NCI-H1694 (cell line): ENCODE data around the gene BRIX1.
"Not testable (repeated sequence)": the region's sequence is repeated elsewhere in the genome, so short reads cannot be mapped to it uniquely, and the experiment has no call there.

Source experiments
- DNase-seq: peaks from one replicate; lab custom pipeline; 2025; lab: John Stamatoyannopoulos, UW

The BRIX1 gene

DNA sequence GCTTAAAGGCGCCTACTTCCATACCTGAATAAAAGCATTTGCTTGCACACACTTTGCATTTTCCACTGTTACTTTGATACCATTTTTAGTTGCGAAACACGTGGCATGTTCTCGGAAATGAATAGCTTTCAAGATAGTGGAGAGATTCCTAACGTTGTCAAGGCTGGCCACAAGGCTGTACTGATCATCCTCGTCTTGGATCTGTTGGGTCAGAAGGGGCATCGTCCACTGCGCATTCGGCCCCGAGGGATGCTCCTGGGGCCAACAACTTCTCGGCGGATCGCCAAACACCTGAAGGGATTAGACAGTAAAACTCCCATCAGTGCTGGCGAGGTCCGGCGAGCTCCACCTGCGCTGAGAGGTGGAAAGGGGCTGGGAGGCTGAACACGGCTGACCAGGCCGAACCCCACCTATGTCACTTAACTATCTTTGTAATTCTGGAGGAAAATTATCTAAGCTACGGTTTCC lies 806 bp upstream of the BRIX1 start:
- peak; percentile 10 for DNase-seq

DNA sequence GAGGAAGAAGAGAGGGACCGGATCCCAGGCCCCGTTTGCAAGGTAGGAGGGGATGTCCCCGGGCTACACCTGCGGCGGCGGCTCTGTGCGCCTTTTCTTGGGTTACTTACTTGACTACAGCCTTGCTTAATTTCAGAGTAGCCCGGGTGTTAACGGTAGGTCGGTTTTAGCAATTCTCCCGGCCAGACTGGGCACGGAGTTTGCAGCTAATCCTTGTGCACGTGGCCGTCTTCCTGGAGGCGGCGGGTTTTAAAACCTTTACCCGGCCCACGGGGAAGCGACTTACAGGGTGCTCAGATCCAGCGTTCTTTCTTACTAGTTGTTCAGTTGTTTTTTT lies 313 bp downstream of the BRIX1 start:
- DNase-seq: no peak

DNA sequence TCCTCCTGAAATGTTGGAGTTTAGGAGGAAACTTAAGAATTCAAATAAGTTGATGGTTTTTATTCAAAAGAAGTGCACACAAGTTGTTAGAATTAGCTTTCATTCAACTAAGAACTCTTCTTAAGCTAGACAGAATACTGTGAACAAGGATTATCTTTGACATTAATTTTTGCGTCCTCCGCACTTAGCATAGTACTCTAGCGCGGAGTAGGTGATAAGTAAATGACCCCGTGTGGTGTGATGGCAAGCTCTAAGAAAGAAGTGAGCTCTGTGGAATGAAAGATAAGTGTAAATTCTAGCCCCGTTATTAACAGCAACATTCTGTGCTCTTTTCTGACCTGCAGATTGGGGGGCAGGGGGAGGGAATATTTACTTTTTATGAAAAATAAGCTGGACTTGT lies 1.0 kb downstream of the BRIX1 start:
- no peak for DNase-seq

DNA sequence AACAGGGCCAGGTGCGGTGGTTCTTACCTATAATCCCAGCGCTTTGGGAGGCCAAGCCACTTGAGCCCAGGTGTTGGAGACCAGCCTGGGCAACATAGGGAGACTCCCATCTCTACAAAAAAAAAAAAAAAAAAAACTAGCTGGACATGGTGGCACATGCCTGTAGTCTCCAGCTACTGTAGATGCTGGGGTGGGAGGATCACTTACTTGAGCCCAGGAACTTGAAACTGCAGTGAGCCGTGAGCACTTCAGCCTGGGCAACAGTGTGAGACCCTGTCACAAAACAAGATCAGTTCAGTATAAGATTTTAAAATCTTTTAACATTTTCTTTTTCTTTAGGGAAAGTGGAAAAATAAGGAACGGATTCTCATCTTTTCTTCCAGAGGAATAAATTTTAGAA lies 2.5 kb downstream of the BRIX1 start:
- no peak for DNase-seq

DNA sequence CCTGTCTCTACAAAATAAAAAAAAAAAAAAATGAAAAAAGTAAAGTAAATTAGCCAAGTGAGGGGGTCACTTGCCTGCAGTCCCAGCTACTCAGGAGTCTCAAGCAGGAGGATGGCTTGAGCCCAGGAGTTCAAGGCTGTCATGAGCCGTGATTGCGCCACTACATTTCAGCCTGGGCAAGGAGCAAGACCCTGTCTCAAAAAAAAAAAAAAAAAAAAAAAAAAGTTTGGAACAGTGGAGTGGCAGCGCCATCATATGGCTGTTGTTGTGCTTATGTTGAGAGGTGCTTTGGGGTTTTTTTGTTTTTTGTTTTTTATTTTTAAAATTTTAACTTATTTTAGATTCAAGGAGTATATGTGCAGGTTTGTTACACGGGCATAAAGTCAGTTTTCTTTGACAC lies 3.6 kb downstream of the BRIX1 start:
- DNase-seq: no peak

DNA sequence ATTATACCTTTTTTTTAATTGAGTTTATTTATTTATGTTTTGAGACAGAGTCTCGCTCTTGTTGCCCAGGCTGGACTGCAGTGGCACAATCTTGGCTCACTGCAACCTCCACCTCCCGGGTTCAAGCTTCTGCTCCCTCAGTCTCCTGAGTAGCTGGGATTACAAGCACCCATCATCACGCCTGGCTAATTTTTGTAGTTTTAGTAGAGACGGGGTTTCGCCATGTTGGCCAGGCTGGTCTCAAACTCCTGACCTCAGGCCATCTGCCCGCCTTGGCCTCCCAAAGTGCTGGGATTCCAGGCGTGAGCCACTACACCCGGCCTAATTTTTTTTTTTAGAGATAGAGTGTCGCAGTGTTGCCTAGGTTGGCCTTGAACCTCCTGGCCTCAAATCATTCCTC lies 7.7 kb downstream of the BRIX1 start:
- DNase-seq: not testable (repeated sequence)

DNA sequence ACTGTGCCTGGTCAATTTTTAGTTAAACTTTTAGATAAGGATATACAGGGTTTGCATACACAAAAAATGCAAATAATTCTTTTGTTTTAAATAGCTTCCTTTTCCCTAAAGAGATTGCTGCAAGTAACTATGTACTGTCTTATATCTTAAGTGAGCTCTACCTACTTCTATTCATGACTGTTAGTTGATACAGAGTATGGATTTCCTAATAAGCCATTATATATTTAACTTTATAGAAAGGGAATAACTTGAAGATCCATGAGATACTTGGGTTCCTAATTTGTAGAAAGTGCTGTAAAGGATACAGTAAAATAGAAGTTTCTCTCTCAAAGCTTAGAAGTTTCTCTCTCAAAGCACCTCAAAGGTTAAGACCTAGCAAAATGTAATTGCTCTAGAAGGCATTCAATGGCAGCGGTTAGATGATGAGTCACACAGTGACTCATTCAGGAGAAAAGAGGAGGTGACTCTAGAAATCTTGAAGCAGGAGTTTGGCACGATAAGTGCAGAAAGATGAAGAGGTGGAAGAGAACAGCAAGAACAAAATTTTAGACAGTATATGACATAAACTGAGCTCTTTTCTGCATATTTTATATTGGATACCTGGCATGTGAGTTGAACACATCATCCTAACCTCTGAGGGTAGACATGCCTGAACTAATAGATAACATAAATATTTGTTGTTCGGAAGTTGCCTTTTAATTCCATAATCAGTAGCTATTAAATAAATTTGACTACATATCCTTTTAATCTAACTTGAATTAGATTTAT lies 8.4 kb downstream of the BRIX1 start:
- DNase-seq: no peak

DNA sequence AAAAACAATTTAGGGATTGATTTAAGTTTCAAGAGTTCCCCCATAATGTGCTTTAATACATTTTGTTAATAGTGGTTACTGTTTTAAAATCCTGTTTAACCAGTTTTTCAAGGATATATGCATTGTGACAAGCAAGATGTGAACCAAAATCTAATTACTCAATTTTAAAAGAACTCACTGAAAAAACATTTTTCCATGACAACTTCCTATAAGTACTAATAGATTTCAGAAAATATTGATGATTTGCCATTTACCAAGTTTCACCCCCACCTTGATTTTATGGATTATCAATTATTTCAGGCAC lies 8.9 kb downstream of the BRIX1 start:
- no peak for DNase-seq

DNA sequence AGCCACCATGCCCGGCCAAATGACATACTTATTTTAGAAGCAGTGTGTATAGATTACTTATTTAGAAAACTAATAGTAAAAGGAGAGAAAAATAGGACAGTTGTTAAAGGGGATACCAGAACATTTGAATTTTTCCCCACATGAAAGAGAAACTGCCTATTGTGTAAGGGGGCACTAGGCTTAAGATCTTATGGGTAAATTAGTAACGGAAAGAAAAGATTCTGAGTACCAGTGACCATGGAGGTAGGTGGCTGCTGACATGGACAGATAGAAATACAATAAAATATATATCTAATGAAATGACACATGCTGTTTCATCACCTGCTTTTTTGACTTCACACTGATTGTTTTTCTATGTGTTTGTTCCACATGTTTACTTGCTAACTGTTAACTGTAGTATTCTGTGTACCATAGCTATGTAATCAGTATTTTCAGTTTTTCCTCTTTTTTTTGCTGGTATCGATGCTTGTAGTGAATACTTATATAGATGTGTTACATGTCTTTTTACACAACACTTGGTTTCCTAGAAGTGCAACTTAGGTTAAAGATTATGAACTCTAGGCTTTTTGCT lies 10.9 kb downstream of the BRIX1 start:
- no peak for DNase-seq

DNA sequence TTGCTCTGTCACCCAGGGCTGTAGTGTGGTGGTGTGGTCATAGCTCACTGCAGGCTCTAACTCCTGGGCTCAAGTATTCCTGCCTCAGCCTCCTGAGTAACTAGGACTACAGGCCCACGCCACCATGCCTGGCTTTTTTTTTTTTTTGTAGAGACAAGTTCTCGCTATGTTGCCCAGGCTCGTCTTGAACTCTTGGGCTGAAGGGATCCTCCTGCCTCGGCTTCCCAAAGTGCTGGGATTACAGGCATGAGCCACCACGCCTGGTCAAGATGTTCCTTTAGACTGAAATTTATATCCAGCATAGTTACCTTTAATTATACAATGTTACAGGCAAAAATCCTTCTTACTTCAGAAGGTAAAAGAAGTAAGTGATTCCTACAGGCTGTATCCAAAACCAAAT lies 12.3 kb downstream of the BRIX1 start:
- no peak for DNase-seq

DNA sequence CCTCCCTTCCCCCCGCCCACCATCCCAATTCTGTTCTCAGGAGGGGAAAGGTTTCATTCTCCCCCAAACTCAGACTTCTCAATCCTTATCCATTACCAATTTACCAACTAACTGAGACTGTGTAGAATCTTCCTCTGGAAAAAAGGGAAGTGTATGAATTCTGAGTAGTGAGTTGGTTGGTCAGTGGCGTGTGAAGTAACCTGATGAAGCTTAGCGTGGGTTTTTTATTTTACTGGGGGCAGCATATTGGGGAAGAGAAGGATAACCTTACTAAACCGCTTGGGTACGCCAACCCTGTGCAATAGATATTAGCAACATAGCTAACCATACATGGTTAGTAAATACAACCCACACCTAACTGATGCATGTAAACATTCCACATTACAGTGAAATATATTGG lies 12.8 kb downstream of the BRIX1 start:
- DNase-seq: no peak

DNA sequence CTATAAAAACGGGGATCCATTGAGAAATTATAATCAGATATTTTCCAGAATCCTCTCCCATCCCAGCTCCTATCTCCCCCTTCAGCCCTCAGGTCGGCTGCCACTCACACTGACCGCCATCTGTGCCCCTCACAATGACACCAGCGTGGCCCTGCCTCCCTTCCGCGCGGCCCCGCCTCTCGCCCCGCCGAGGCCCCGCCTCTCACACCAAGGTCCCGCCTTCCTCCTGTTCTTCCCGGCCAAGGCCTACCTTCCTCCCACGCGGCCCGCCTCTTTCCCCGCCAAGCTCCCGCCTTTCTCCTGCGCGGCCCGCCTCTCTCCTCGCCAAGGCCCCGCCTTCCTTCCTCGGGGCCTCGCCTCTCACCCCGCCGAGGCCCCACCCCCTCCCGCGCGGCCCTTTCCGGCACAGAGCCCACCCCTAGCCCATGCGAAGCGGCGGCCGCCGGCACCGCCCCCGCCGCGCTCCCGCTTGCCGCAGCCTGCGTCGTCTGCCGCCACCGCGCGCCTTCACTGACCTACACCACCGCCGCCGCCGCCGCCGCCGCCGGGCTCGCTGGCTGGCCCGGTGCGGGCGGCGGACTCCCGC lies 13.7 kb downstream of the BRIX1 start, which contains the start of gene DNAJC21:
Gene DNAJC21, plus strand, starts transcription at position 426 of the 586 bp plus-strand sequence. CDS start 261 bp downstream, outside the sequence.
- peak; percentile 96 for DNase-seq

DNA sequence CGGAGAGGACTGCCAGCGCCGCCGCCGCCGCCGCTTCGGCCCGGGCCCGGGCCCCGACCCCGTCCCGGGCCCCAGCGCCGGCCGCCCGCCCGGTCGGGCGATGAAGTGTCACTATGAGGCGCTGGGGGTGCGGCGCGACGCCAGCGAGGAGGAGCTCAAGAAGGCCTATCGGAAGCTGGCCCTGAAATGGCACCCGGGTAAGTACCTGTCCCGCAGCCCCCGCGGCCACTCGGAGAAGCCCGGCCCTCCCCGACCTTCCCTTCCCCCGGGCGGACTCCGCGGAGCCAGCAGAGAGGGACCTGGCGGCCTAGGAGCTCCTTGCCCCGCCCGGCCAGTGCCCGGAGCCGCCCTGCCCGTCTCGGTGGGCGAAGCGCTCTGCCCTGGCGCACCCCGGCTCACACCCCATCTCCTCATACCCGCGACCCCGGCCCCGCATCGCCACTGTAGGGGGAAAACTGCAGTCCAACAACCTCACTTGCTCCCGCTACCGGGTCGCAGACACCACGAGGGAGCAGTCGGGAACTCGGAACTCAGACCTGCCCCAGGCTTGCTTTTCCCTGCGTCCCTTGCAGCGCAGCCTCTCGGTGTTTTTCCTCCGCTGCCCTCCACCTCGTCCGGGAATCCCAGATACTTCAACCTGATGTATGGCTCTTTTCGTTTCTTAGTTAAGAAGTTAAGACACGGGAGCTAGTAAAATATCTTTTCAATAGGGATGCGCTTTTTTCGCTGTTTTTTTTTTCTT lies 14.4 kb downstream of the BRIX1 start:
- DNase-seq: peak; percentile 46

DNA sequence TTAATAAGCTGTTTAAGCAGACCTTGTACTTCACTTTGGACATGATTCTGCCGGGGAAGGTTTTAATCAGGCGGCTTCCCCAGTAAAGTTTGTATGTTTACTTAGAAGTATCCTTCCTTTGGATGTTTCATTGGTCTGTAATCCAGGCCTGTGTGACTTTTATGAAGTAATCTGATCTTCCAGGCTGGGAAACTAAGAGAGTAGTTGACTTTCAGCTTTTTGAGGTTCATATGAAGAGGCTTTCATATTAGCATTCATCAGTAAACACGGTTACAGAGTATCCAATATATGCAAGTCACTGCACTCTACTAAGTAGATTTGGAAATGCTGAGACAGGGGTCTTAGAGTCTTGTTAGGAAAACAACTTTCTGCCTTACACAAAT lies 14.9 kb downstream of the BRIX1 start:
- no peak for DNase-seq

DNA sequence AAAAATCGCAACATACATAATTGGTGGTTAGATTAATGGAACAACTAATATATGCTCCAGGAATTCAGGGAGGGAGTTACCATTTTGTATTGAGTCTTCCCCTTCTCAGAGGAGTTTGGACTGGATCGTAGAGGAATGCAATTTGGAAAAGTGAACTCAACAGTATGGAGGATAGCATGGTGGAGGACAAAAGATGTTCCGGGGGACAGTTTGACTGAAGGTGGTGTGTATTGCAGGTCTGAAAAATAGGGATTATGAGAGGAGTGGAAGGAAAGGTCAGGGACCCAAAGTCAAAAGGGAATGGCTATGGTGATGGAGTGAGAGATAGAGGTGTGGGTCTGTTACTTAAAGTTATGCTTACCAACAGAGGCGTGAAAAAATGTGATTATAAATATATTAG lies 15.4 kb downstream of the BRIX1 start:
- DNase-seq: no peak

DNA sequence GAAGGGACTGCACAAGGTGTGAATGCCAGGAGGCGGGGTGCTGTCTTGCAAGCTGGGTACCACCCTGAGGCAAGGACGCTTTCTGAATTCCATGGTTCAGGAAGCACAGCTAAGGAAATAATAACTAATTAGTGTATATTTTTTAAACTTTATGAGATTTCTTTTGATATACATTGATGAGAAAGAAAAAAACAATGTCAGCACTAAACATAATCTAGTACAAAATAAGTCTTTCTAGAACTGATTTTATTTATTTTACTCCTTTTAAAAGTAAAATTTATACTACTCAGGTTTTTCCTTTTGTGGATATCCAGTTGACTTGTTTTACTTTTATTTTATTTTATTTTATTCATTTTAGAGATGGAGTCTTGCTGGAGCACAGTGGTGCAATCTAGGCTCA lies 17.4 kb downstream of the BRIX1 start:
- no peak for DNase-seq

DNA sequence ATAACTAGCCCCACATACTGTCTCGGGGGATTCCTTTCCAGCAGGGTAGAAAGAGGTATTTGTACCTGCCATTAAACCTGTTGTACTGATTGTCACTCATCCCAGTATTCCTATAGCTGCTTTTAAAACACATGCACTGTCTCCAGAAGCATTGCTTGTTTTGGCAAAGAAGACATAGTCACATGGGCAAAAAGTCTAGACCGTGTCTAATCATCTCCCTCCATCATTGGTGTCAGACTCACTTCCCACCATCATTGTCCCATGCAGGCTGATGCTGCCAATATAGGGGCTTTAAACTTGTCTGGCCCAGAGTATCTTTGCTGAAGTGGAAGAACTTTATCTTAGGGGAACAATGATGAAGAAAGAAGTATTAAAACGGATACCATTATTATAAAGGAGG lies 26.4 kb downstream of the BRIX1 start:
- DNase-seq: no peak

DNA sequence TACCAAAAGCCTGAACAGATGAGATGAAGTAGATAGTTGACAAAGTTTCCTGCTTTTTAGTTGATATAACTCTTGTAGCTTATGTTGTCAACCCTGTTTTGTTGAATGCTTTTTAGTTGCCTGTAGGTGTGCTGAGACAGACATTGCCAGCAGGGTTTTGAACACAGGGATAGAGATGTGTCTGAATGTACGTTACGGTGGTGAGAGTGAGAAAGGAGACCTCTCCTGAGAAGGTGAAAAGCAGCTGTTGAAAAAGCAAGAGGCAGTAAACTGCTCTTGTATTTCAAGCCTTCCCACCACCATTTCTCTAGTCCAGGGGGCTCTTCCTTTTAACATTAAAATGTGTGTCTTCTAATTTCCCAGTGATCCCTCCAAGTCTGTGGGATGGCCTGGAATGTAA lies 28.5 kb downstream of the BRIX1 start:
- no peak for DNase-seq

DNA sequence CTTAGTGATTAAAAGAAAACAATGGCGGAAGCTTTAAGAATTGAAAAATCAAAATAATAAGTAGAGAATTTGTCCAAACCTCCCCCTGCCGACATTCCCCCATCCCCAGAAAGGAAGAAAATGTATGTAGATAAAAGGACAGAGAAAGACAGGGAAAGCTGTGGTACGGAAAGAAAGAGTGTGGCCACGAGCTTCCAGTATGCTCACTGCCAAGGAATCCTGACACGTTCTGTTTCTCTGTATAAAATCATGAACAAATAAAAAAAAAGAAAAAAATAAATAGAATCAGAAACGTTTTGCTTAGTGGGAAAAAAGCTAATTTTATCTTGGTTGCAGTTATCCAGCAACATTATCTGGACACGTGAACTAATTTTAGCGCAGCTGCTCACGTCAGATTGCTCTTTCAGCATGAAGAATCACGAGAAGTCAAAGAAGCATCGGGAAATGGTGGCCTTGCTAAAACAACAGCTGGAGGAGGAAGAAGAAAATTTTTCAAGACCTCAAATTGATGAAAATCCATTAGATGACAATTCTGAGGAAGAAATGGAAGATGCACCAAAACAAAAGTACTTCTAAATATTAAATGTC lies 29.0 kb downstream of the BRIX1 start:
- DNase-seq: no peak

DNA sequence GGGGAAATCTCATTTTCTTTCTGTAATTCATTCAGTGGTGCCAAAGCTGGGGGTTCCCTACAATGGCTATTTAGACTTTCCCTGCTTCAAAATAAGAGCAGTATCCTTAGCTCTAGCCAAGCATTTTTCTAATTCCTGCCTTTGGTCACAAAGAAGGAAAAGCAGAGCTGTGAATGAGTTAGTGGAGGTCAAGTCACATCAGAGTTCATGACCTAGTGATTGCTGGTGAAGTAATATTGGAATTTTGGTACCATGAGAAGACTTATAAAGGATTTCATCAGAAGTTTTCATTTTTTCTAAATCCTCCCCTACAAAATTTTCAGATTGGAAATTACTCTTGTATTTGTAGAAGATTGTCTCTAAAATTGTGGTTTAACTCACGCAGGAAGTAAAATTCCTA lies 41.8 kb downstream of the BRIX1 start:
- no peak for DNase-seq

DNA sequence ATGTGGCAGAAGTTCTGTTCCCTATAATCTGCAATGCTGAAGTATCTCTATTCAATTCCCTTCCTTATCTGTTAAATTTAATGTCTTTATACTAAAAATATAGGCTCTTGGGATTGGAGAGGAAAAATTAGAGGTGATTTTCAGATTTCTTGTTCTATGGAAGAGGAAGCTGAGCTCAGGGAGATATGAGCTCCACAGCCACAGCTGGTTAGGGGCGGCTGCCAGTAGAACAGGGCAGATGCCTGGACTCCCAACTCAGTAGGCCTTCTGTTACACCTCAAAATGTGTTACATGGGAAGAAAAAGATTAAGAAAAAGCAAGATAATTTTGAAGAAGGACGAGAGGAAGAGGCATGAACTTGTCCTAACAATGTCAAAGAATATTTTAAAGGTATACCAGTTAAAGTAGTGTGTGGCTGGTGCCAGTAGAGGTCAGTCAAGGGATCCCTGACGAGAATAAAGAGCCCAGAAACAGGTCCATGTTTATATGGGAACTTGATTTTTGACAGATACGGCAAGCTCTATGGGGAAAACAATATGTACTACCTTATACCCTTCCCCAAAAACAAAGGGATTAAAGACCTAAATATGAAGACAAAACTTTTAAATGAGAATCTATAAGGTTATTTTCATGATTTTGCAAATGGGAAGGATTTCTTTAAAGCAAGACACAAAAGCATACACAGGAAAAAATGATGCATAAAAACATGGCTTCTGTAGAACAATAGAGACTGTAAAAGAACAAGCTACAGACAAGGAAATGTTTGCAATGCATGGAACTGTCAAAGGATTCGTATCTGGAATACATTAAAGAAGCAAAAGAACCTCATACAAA lies 42.6 kb downstream of the BRIX1 start:
- peak; percentile 11 for DNase-seq

DNA sequence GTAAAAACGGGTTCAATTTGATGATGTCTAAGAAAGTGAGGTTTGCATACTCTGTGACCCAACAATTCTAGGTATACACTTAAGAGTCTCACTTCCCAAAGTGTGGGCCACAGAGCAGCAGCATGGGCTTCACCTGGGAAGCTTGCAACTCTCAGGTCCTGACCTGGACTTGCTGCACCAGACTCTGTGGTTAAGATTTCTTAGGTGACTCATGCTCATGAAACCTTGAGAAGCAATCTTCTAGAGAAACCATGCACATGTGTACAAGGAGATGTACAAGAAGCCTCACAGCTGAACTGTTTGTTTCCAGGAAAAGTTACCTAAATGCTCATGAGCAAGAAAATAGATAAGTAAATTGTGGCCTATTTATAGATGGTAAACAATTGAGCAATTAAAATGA lies 43.8 kb downstream of the BRIX1 start:
- DNase-seq: no peak
